HUDEP-2 (cell line): ENCODE data around the gene GPR137.
"Not testable (repeated sequence)": the region's sequence is repeated elsewhere in the genome, so short reads cannot be mapped to it uniquely, and the experiment has no call there.

Source experiments
- DNase-seq, 76 experiments: peaks; one replicate each; lab custom pipeline; 2025; ENCODE audit not compliant: unreplicated experiment in 76 of 76; lab: John Stamatoyannopoulos, UW

The GPR137 gene, protein sequence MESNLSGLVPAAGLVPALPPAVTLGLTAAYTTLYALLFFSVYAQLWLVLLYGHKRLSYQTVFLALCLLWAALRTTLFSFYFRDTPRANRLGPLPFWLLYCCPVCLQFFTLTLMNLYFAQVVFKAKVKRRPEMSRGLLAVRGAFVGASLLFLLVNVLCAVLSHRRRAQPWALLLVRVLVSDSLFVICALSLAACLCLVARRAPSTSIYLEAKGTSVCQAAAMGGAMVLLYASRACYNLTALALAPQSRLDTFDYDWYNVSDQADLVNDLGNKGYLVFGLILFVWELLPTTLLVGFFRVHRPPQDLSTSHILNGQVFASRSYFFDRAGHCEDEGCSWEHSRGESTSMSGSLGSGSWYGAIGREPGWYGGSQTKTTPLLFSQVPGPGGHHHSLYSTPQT

DNA sequence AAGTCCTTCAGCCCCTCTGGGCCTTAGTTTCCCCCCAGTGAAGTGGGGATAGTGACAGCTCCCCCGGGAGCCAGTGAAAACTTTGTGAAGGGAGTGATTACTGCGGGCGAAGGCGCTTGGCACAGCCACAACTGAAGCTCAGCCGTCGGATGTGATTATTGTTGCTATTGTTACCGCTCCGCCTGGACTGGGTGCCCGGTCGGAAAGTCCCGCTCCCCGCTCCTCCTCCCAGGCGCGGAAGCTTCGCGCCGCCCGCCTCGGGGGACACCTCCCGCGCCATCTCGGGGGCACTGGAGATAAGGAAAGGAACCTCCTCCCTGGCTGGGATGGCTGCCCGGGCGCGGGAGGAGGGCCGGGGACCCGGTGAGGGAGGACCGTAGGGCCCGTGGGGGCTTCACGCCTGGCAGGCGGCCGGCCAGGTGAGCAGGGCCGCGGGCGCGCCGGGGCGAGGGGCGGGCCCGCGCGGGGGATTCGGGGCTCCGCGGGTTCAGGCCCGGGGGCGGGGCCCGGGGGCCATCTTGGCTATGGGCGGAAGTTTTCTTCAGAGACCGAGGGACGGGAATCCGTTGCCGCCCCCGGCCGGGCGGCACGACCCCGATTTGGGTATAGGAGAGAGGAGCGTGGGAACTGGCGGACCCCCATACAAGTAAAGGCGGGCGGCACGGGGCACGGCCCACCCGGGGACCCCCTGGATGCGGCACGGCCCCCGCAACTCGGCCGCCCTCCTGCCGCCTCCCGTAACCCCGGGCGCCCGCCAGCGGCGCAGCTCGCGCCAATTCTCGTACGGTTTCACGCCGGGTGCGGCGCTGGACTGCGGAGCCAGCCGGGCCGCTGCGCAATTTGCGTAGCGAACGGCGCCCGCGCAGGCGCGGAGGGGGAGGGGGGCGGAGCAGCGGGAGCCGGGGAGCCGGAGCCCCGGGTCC lies at the start of gene GPR137:
GPR137 (plus strand) TSS at position 887 of the 923 bp plus-strand sequence. CDS start 677 bp downstream, outside the sequence.
- DNase-seq: peak in 68 of 76 experiments; percentile 26 to 96 (median 75)

DNA sequence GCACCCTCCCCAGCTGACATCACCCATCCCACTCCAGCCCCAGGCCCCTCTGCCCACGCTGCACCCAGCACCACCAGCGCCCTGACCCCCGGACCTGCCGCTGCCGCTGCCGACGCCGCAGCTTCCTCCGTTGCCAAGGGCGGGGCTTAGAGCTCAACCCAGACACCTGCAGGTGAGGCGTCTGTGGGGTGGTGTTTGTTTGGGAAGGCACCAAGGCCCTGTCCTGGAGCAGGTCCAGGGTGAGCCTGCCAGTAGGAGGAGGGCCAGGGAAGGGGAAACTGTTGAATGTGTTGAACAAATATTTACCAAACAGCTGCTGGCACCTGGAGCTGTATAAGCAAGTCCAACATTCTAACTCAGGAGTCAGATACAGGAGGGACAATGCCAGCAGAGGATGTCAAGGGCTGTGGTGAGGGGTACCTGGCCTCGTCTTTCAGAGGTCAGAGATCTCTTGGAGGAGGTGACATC lies 48.1 kb upstream of the GPR137 start:
- DNase-seq: no peak

DNA sequence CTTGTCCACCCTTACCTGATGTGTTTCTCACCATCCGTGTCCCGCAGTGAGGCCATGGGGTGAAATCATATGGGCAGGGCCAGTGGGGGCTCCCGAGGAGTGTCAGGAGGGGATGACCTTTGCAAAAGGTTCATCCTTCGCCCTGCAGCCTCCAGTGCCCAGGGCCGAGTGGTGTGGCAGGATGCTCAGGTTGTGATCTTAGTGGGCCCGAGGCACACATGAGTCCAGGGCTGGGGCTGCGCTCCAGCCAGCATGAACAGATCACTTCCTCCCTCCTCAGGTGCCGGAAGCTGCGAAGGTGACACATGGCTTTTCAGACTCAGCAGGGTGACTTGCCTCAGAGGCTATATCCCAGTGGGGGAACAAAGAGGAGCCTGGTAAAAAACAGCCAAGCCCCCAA lies 47.6 kb upstream of the GPR137 start:
- no peak for DNase-seq

DNA sequence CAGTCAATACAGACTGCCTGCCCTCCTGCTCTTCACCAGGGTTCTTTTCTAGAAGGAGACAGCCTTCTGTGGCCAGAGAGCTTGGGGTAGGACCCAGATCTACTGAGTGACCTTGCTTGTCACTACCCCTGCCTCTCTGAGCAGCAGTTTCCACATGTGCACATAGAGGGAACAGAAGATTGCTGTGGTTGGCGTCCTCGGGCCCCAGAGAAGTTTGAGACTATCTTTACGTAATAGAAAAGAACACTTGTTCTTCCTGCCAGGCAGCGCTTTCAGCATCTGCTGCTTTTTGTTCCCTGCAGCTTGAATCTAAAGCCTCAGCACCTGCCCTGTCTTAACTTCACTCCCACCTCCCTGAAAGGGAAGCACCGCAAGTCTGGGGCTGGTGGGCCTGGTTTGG lies 46.6 kb upstream of the GPR137 start:
- DNase-seq: no peak

DNA sequence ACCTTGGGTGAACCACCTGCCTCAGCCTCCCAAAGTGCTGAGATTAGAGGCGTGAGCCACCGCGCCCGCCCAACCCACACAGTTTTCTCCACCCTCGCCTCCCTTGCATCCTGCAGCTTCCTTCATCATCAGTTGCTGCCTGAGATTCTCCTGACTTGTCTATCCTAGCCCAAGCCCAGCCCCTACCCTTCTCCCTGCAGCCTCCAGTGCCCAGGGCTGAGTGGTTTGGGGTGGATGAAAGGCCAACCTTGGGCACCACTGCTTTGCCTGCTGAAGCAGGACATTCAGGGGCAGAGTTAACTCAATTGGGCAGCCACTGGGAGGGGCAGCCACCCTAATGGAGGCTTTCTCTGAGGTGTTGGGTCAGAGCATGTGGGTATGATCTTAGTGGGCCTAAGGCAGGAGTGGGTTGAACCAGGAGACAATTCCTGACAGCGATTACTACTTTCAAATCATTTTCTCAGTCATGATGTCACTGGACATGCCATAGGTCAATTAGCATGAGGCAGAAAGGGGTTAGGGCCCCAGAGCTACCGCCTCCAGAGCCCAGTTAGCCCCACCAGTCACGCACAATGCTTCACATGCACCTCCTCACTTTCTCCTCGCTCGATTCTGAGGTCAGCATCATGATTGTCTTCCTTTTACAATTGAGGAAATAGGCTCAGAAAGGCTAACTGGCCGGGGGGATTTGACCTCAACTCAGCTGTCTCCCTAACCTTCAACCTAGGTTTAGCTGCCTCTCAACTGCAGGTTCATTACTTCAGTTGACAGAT lies 45.8 kb upstream of the GPR137 start:
- no peak for DNase-seq

DNA sequence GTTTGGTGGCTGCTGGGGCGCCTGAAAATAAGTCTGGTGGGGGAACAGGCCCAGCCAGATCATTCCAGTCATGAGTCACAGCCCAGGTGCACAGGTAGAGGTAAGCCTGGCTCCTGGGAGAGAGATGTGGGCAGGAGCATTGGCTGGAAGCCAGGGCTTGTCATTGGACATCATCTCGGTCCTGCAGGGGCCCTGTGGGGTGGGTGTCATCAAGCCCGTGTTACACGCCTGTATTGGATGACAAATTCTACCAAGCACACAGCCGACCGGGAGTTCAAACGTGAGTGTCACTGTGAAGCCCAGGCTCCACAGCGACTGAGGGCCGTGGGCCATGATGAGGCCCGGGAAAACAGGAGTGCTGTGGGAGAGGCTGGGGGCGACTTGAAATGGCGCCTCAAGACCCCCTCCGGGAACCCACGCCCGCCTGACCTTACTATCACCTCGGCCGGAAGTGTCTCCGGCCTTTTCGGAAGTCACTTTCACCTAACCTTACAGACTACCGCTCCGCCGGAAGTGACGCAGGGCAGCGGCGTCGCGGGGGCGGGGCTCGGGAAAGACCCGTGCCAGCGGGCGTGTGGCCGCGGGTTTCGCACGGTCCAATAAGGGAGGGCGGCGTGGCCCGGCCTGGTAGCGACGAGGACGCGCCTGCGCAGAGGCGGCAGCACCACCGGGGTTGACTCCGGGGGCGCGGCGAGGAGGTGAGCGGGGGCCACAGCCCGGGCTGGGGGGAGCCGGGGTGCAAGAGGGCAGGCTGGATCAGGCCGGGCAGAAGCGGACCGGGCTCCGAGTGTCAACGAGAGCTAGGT lies 45.0 kb upstream of the GPR137 start, which contains the start of gene FKBP2:
FKBP2 (plus strand) TSS at position 661 of the 806 bp plus-strand sequence. CDS start 1,293 bp downstream, outside the sequence.
- peak in 73 of 76 experiments; percentile 43 to 98 (median 95) for DNase-seq

DNA sequence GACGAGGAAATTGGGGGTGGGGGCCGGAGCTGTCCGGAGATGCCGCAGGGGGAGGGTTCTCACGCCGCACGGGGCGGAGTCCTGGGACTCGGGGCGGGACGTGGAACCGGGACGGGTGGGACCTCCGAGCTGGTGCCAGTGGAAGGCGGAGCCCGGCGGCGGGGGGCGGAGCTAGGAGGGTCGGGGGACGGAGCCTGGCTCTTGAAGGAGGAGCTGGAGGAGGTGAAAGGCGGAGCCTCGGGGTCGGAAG lies 44.5 kb upstream of the GPR137 start:
- peak in 73 of 76 experiments; percentile 65 to 100 (median 99) for DNase-seq

DNA sequence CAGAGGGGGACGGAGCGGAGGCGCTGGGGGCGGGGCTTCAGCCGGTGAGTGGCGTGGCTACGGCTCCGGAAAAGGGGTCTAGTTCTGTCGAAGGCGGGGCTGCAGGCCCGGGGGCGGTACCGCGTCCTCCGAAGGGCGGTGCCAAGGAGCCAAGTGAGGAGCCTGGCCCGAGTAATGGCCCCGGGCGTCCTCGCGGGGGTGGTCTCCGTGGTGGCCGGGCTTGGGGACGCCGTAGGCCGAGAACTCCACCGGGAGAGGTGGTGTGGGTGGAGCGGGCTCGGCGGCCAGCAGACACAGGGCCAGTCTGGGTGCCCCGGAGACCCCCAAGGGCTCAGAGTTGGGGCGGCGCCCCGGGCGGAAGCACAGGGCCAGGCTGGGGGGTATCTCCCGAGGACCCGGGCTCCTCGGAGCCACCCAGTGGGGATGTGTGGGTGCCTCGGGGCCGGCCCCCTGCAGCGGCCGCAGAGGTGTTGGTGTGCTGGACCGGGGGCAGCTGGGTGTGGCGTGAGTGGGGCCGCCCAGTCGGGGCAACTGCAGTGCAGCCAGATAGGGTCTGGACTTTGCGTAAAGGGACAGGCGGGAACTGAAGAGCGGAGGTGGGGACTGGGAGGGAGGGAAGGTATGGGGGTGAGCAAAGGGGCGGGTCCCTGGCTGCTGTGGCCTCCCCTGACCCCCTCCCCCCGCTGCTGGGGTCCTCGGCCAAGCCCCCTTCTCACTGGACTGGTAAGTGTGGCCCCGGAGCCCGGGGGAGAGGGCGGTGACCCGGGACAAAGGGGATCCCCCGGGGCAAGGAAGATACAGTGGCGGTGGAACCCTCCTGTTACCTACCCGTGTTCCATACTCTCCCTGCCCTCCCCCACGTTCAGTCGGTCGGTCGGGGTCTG lies 43.9 kb upstream of the GPR137 start:
- peak in 32 of 76 experiments; percentile 12 to 98 (median 34) for DNase-seq

DNA sequence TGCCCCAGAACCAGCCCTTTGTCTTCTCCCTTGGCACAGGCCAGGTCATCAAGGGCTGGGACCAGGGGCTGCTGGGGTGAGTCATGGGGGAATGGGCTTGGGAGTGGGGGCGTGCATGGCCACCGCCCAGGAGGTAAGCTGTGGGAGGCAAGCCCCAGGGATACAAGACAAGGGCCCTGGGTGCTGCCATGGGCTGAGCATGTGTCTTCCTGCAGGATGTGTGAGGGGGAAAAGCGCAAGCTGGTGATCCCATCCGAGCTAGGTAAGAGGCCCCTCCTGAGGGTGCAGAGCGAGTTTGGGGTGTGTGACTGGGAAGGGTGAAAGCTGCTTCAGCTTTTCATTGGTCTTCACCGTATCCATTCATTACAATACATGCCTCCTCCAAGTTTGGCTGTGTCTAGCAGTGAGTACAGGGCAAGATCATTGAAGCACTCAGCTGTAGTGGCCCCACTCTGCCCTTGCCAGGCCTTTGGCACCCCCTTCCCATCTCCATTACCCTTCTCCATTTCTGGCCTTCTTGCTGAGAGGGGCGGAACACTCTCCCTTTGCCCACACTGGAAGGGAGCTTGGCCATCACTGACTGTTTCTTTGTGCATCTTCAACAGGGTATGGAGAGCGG lies 42.3 kb upstream of the GPR137 start:
- no peak for DNase-seq

DNA sequence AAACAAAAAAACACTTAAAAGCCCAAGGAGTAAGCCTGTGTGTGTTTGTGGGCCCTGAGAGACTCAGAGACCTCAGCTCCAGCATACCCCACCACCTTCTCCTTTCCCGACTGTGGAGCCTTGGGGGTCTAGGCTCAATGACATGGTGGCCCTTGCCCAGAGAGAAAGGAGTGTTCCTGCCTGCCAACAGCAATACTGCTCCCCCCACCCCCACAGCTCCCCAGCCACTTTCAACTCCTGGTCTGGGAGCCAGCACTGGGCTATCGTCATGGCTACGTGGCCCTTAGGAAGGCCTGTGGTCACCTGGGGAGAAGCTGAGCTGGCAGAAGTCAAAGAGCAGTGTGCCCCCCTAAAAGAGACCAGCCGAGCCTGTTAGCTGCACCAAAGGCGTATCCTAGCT lies 41.5 kb upstream of the GPR137 start:
- DNase-seq: no peak

DNA sequence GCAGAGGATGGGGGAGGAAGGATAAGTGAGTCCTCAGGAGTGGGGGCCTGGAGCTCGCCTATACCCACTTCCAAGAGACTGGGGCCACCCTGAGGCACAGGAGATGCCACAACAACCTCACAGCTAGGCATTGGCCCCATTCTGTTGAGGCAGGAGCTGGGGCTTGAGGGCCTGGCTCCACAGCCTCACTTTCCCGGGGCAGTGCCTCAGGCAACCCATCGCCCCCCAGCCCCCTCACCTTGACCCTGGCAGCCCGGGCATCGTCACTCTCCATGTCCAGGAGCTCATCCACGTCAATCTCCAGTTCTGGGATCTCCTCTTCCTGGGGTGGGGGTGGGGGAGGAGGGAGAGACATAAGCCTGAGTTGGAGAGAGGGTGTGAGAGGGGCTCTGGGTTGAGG lies 40.7 kb upstream of the GPR137 start:
- no peak for DNase-seq

DNA sequence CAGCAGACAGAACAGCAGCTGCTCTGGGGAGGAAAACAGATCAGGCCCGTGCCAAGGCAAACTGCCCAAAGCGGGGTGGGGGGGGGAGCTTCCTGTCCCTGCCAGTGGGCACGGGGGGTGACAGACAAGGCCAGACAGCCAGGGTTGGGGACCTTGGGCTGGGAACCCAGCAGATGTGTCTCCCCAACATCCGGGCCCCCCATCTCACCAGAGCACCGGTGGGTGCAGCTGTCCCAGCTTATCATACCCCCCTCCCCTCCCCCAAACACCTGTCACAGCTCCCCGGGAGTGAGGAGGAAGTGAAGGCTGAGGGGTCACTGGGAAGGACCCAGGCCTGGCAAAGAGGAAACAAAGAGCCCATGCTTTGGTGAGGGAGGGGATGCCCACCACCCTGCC lies 40.2 kb upstream of the GPR137 start:
- peak in 7 of 76 experiments; percentile 16 to 34 (median 25) for DNase-seq

DNA sequence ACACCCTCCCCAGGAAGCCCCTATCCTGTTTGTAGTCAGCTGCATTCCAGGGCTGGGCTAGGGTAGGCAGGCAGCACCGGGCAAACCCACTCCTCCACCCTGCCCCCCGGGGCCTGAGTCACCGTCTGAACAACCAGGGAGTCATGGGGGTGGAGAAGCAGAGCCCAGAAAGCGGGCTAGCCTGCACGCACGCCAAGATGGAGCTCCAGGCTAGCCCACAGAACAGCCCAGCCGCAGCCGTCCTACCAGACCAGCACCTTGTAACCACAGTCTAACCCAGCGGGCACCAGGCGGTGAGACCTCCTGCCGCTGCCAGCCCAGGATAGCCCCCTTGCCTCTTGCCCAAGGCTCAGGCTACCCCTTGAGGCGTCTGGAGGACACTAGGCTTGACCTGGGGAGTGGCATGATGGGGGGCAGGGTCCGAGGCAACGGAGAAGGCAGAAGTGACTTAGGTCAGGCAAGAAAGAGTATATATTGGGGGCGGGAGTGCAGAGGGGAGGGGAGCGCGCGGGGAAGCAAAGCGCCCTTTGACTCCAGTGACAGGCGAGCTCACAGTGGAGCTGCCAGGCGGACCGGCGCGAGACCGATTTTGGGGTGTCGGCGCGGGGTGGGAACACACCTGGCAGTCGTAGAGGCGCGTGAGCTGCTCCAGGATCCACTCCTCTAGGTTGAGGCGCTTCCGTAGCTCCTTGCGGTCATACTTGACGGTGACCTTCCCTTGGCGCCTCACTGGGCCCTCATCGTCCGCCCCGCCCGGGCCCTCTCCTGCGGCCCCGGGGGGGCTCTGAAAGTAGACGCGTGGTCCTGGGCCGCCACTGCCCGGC lies 39.6 kb upstream of the GPR137 start:
- DNase-seq: peak in 66 of 76 experiments; percentile 14 to 81 (median 59)

DNA sequence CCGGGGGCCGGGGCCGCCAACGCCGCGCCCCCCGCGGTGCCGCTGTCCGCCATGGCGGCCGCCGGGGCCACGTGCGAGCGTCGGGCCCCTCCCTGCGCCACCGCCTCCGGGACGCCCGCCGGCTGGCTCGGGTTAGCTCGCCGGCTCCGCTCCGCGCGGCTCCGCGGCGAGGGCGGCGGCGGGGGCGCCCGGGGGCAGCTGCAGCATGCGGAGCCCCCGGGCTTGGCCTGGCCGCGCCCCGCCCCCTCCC lies 39.1 kb upstream of the GPR137 start:
- not testable (repeated sequence) for DNase-seq

DNA sequence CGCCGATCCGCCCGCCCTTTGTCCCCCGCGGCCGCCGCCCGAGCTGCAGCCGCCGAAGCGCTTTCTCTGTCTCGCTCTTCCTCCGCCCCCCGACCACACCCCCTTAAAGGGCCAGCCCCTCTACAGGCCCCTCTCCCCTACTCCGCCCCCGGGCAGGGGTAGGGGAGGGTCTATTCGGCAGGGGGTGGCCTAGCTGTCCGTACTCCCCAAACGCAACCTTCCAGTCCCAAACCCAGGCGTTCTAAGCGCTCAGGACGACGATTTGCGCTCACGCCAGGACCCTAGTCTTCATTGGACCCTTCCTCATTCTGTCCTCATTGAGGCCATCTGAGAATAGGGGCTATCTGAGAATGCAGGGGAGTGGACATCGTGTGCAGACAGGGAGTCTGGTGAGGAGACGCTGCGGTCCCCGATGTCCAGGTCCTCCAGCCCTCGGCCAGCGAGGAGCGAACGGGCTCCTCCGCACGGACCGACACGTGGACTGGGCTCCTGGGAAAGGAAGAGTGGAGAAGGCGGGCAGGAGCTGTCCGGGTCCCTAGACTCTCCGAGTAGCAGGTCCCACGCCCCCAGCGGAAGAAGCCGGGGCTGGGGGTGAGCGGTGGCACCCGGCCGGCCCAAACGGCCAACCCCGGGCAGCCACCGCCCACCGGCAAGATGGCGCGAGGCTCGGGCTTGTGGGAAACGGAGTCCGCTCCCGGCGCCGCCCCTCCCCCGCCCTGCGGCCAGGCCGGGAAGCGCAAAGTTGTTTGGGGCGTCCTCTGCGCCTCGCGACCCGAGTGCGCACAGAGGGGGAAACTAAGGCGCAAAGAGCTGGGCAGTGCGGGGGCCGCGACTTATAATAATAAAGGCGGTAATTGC lies 38.5 kb upstream of the GPR137 start, which contains the start of gene PPP1R14B:
PPP1R14B (minus strand) TSS at position 73 of the 858 bp plus-strand sequence. CDS start 270 bp downstream, outside the sequence.
- DNase-seq: peak in 71 of 76 experiments; percentile 39 to 91 (median 80)

DNA sequence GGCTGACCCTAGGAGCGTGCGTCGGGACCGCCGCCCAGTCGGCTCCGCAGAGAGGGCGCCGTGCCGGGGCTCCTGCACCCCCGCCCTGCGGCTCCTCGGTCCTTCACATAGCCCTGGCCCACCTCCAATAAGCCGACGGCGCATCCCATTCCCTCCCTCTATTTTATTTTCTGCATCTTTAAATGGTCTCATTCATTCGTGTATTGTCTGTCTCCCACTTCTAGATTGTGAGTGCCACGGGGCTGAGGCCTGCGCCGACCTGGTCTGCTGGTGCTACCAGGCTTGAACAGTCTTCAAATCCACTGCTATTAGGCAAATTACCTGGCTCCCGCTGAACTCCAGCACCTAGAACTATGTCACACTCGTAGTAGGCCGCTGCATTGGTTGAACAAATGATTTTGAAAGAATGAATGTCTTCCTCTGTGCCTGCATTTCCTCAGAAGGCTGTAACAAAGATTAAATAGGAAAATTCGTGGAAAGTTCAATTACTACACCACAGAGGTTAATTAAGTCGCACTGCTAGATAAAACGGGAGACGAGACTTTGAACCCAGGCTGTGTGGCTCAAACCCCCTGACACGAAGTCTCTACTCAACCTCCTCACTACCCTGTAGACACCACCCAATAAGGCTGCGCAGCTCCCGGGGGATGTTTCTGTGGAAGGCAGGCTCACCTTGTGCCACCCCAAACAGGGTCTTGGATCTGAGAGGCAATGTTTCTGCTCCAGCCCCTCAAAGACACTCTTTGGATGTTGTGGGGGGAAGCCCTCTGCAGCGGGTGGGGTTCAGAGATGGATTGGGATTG lies 37.7 kb upstream of the GPR137 start:
- DNase-seq: peak in 1 of 76 experiments; percentile 54
